GM12878 (cell line): Measurements from ENCODE around the gene TNPO2. TPM values are rescaled to one million over a fixed set of nuclear protein-coding genes. Genes with fewer than 3 reads are reported as not detected.
A peak's percentile ranks its signal among the peaks of the same experiment; 100 is the strongest.

ENCODE experiments used
- ATAC-seq: fragments of 200-7000 bp; cut with Tn5 transposase; 3 replicates; pipeline ENCODE4 v1.9.1; 2020; ENCODE audit warnings: mild to moderate bottlenecking, moderate library complexity
- BruUV-seq: library from RNA; stranded (reverse); fragments of 400-500 nt; replicated peaks from 2 replicates; lab custom pipeline; 2021; lab: Mats Ljungman, UMichigan
- CTCF ChIA-PET: fragments of 300-600 bp; sonication (Branson Sonifier 250); formaldehyde crosslinking; extraction: SDS; loops from one replicate; lab custom pipeline; 2021; ENCODE audit warnings: inconsistent platforms; lab: Yijun Ruan, JAX
- POLR2A ChIA-PET: fragments of 350-600 bp; formaldehyde crosslinking; extraction: SDS; loops from one replicate; lab custom pipeline; 2021; ENCODE audit warnings: inconsistent platforms; lab: Charles Lee
- RAD21 ChIA-PET: fragments of 300-600 bp; sonication (Branson Sonifier 250); formaldehyde crosslinking; loops from one replicate; lab custom pipeline; 2023; ENCODE audit warnings: antibody characterized with exemption; ENCODE audit not compliant: unreplicated experiment; lab: Charles Lee
- SMC1A ChIA-PET: fragments of 300-600 bp; sonication (Branson Sonifier 250); formaldehyde crosslinking; loops from one replicate; lab custom pipeline; 2023; ENCODE audit not compliant: unreplicated experiment, uncharacterized antibody; lab: Charles Lee
- DNase-seq: peaks from one replicate; pipeline ENCODE4 v3.0.0-alpha.2; 2011; ENCODE audit warnings: low read depth, low spot score
- FAIRE-seq: peaks from 3 replicates; lab custom pipeline; 2011; peaks lifted over from hg19 to GRCh38; lab: Jason Lieb, UNC
- H2AFZ ChIP-seq: 2 replicates; pipeline ENCODE4 v1.6.0; 2011; ENCODE audit warnings: low read depth, low read length, control low read depth; ENCODE audit not compliant: control insufficient read depth
- H3K27ac ChIP-seq: 2 replicates; pipeline ENCODE4 v1.5.1; 2011; ENCODE audit warnings: control low read depth; ENCODE audit not compliant: control insufficient read depth, insufficient read depth
- H3K27me3 ChIP-seq, 2 experiments: replicated peaks in 1 of 2; 2 replicates each; pipeline versions ENCODE4 v1.6.0 to v1.6.1; 2011; ENCODE audit warnings: low read length in 1 of 2; ENCODE audit not compliant: control insufficient read depth in 2 of 2, insufficient read depth in 2 of 2
- H3K36me3 ChIP-seq, 2 experiments: 2 replicates each; pipeline ENCODE4 v1.5.1; 2011; ENCODE audit warnings: low read length in 1 of 2; ENCODE audit not compliant: control insufficient read depth in 2 of 2, insufficient read depth in 2 of 2
- H3K4me1 ChIP-seq: 2 replicates; pipeline ENCODE4 v1.6.1; 2011; ENCODE audit warnings: mild to moderate bottlenecking, low read length, moderate library complexity, mixed read lengths; ENCODE audit not compliant: control insufficient read depth, insufficient read depth
- H3K4me2 ChIP-seq: 2 replicates; pipeline ENCODE4 v1.6.0; 2011; ENCODE audit warnings: control low read depth; ENCODE audit not compliant: control insufficient read depth, insufficient read depth
- H3K4me3 ChIP-seq: fragments of 200-600 bp; sonication (generic); 2 replicates; pipeline ENCODE4 v1.5.1; 2016
- H3K79me2 ChIP-seq: 2 replicates; pipeline ENCODE4 v1.6.0; 2011; ENCODE audit warnings: low read length; ENCODE audit not compliant: control insufficient read depth, insufficient read depth
- H3K9ac ChIP-seq: 2 replicates; pipeline ENCODE4 v1.8.0; 2011; ENCODE audit warnings: low read length, control low read depth, mixed read lengths; ENCODE audit not compliant: control insufficient read depth, insufficient read depth
- H3K9me3 ChIP-seq: replicated peaks from 3 replicates; pipeline ENCODE4 v1.5.1; 2011; ENCODE audit warnings: mild to moderate bottlenecking, low read length; ENCODE audit not compliant: control insufficient read depth, insufficient read depth
- H4K20me1 ChIP-seq: 2 replicates; pipeline ENCODE4 v1.6.0; 2011; ENCODE audit not compliant: control insufficient read depth, insufficient read depth
- HCFC1 ChIP-seq: fragments of 150-350 bp; IDR thresholded peaks from 2 replicates; pipeline ENCODE4 v1.6.1; 2014; ENCODE audit warnings: low read length
- PAX5 ChIP-seq: IDR thresholded peaks from 2 replicates; pipeline ENCODE4 v1.6.1; 2011; ENCODE audit warnings: low read depth, low read length, borderline replicate concordance
- POLR2A ChIP-seq: IDR thresholded peaks from 2 replicates; pipeline ENCODE4 v1.6.1; 2011; ENCODE audit warnings: low read depth, mild to moderate bottlenecking, low read length
- SPI1 ChIP-seq: IDR thresholded peaks from 2 replicates; pipeline ENCODE4 v1.6.1; 2011; ENCODE audit warnings: low read depth, mild to moderate bottlenecking, low read length, moderate library complexity, borderline replicate concordance; ENCODE audit not compliant: insufficient read depth
- WGBS: methylation state at CpG from one replicate; pipeline ENCODE4 v1.1.6; 2016; ENCODE audit warnings: low lambda C conversion rate; ENCODE audit not compliant: insufficient replicate concordance, insufficient coverage; ENCODE audit errors: missing lambda C conversion rate; 5-methylcytosine and 5-hydroxymethylcytosine counted together
- in situ Hi-C: fragments of 300-500 bp; cut with MboI; formaldehyde crosslinking; loops from 9 replicates; pipeline ENCODE4 v1.14.3; 2018; ENCODE audit warnings: mixed read lengths
- intact Hi-C: fragments of 100-400 bp; cut with micrococcal nuclease; formaldehyde crosslinking; loops from one replicate; pipeline ENCODE4 v1.14.2; 2022; ENCODE audit not compliant: unreplicated experiment
- polyA plus RNA-seq, 11 experiments: library from polyadenylated mRNA; depleted of rRNA in 4 of 11; unstranded in 6 of 11; stranded (reverse) in 5 of 11; fragments of >200 nt; fragmentation: Nextera tagmentation in 4 of 11; fragmentation: Illumina TruSeq in 1 of 11; extraction: Ambion mirVana in 4 of 11; extraction: Trizol in 1 of 11; gene quantifications; 1 replicate in 1 of 11; 2 replicates in 10 of 11; pipeline versions ENCODE4 v1.2.1 to v1.2.3, GENCODE V29; 2011 to 2016; ENCODE audit warnings: inconsistent platforms in 2 of 11, missing spikeins in 2 of 11, low read depth in 1 of 11
- total RNA-seq, 4 experiments: library from RNA; depleted of rRNA in 3 of 4; stranded (reverse); fragments of >200 nt in 3 of 4; fragmentation: Illumina TruSeq in 1 of 4; extraction: Trizol in 1 of 4; gene quantifications; 2 replicates each; pipeline versions ENCODE4 v1.2.1 to v1.2.3, GENCODE V29; 2013 to 2021
- TF ChIP-seq, protein P1 (sequence below): fragments of 450-650 bp; IDR thresholded peaks from 2 replicates; pipeline ENCODE4 v1.6.1; 2016; ENCODE audit warnings: mild to moderate bottlenecking, moderate library complexity, borderline replicate concordance

TNPO2 gene
- total and polyA plus RNA-seq, 10 of the 15 experiments (the other 5 are each of a cell fraction or from before 2014, with no cell fraction given), result 5.5 to 99.7 (median 29.6) TPM

DNA sequence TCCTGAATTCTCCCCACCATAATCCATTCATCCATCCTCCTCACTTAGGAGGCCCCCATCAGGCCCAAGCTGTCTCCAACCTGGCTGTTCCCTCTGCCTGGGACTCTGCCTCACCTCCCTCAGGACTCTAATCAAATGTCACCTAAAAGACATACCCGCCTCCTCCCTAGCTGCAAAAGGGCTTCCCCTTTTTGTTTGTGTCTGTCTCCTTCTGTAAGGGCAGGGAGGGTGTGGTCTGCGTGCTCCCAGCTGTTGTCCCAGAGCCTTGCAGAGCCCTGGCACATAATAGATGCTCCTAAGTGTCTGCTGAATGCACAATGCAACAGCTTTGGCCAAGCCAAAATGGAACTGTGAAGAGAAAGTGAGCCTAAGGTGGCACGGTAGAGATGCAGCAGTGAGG is 6.3 kb upstream of the TNPO2 start:
- Histone ChIP-seq H3K9ac (no peak overlapping the region), H3K36me3 (peaks cover 25 to 26% of the 10 kb centered on the region in 2 experiments; a peak in 3 of 4 replicates), H3K79me2 (peaks cover 38% of the 10 kb centered on the region), H3K4me1 (peaks cover 21% of the 10 kb centered on the region), H3K4me3 (no peak overlapping the region), H4K20me1 (peaks cover 11% of the 10 kb centered on the region), H3K4me2 (no peak overlapping the region), H2AFZ (no peak overlapping the region), H3K9me3 (no peaks in the 10 kb centered on the region), H3K27me3 (no peaks in the 10 kb centered on the region), H3K27ac (no peak overlapping the region)
- ChIA-PET CTCF (no interaction called here), POLR2A (interaction anchor here (0.9 kb wide), 1 partner anchor 203 kb away, joined by 3 read pairs; the partner anchor contains the start of gene FARSA), RAD21 (no interaction called here), SMC1A (no interaction called here)
- WGBS, result 50% methylated on average over 3 of the region's 3 CpGs
- no peak for ATAC-seq
- BruUV-seq, result no TSS peak
- intact Hi-C loops (no loop called here), in situ Hi-C loops (no loop called here)
- TF ChIP-seq SPI1, result peak; percentile 71
- 0 out of 2 replicates have a peak, but pooled peaks have one; percentile 47 for TF ChIP-seq POLR2A
- TF ChIP-seq, protein P1, sequence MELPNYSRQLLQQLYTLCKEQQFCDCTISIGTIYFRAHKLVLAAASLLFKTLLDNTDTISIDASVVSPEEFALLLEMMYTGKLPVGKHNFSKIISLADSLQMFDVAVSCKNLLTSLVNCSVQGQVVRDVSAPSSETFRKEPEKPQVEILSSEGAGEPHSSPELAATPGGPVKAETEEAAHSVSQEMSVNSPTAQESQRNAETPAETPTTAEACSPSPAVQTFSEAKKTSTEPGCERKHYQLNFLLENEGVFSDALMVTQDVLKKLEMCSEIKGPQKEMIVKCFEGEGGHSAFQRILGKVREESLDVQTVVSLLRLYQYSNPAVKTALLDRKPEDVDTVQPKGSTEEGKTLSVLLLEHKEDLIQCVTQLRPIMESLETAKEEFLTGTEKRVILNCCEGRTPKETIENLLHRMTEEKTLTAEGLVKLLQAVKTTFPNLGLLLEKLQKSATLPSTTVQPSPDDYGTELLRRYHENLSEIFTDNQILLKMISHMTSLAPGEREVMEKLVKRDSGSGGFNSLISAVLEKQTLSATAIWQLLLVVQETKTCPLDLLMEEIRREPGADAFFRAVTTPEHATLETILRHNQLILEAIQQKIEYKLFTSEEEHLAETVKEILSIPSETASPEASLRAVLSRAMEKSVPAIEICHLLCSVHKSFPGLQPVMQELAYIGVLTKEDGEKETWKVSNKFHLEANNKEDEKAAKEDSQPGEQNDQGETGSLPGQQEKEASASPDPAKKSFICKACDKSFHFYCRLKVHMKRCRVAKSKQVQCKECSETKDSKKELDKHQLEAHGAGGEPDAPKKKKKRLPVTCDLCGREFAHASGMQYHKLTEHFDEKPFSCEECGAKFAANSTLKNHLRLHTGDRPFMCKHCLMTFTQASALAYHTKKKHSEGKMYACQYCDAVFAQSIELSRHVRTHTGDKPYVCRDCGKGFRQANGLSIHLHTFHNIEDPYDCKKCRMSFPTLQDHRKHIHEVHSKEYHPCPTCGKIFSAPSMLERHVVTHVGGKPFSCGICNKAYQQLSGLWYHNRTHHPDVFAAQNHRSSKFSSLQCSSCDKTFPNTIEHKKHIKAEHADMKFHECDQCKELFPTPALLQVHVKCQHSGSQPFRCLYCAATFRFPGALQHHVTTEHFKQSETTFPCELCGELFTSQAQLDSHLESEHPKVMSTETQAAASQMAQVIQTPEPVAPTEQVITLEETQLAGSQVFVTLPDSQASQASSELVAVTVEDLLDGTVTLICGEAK, result no peak
- 0 out of 2 replicates have a peak, but pooled peaks have one; percentile 53 for TF ChIP-seq PAX5
- TF ChIP-seq HCFC1, result no peak
- no peak for FAIRE-seq
- no peak for DNase-seq
